Measurements from ENCODE around the gene CLRN3. TPM values are rescaled to one million over a fixed set of nuclear protein-coding genes. Genes with fewer than 3 reads are reported as not detected.

CLRN3 gene
- total RNA-seq, 2 experiments from 2014 or later: not detected

GRCh38 chr10:127890832-127891334, 1.9 kb downstream of the CLRN3 start:
- POLR2A ChIA-PET: no interaction called here
- ATAC-seq: no peak
- CTCF ChIA-PET: interaction anchor here (0.8 kb wide), 1 partner anchor 20 kb away, joined by 4 read pairs; no protein-coding TSS in a partner anchor

GRCh38 chr10:127890216-127890615, 2.5 kb downstream of the CLRN3 start:
- no peaks in the 10 kb centered on the region for H3K36me3 Mint-ChIP-seq (ENCODE audit: low read depth)
- POLR2A ChIA-PET: no interaction called here
- no peaks in the 10 kb centered on the region for H3K9me3 Mint-ChIP-seq (ENCODE audit: low read depth)
- H3K4me1 Mint-ChIP-seq: peaks cover 2% of the 10 kb centered on the region
- H3K27ac Mint-ChIP-seq: no peak overlapping the region
- peaks cover 2% of the 10 kb centered on the region for H3K27me3 Mint-ChIP-seq
- ATAC-seq (no peak), DNase-seq (no peak)
- CTCF ChIA-PET: interaction anchor here (0.8 kb wide), 1 partner anchor 123 kb away, joined by 3 read pairs; no protein-coding TSS in a partner anchor
- no peak overlapping the region for H3K4me3 Mint-ChIP-seq
- intact Hi-C loops (cut with DNase I, micrococcal nuclease): no loop called here

More at GRCh38 chr10:127890832-127891334, 1.9 kb downstream of the CLRN3 start:
- Mint-ChIP-seq H3K27me3 (peaks cover 2% of the 10 kb centered on the region), H3K4me1 (peaks cover 2% of the 10 kb centered on the region), H3K9me3 (ENCODE audit: low read depth) (no peaks in the 10 kb centered on the region), H3K27ac (no peak overlapping the region), H3K4me3 (no peak overlapping the region), H3K36me3 (ENCODE audit: low read depth) (no peaks in the 10 kb centered on the region)
- intact Hi-C loops (cut with DNase I, micrococcal nuclease): no loop called here
- no peak for DNase-seq

GRCh38 chr10:127889605-127890195, 3.0 kb downstream of the CLRN3 start:
- intact Hi-C loops (cut with DNase I, micrococcal nuclease): no loop called here
- ATAC-seq: no peak
- Mint-ChIP-seq H3K27me3 (peaks cover 2% of the 10 kb centered on the region), H3K36me3 (ENCODE audit: low read depth) (no peaks in the 10 kb centered on the region), H3K4me3 (no peak overlapping the region), H3K9me3 (ENCODE audit: low read depth) (no peaks in the 10 kb centered on the region), H3K4me1 (peaks cover 2% of the 10 kb centered on the region), H3K27ac (no peak overlapping the region)
- ChIA-PET POLR2A (no interaction called here), CTCF (interaction anchor here (0.8 to 1.8 kb wide), 2 partner anchors 20 to 124 kb away, joined by 3 to 4 read pairs; no protein-coding TSS in a partner anchor)
- no peak for DNase-seq

GRCh38 chr10:127888521-127889312, 4.0 kb downstream of the CLRN3 start:
- Mint-ChIP-seq H3K27me3 (no peaks in the 10 kb centered on the region), H3K27ac (no peak overlapping the region), H3K4me3 (no peak overlapping the region), H3K4me1 (peaks cover 2% of the 10 kb centered on the region), H3K36me3 (ENCODE audit: low read depth) (no peaks in the 10 kb centered on the region), H3K9me3 (ENCODE audit: low read depth) (no peaks in the 10 kb centered on the region)
- ATAC-seq (no peak), DNase-seq (no peak)
- CTCF ChIA-PET: interaction anchor here (0.6 to 1.8 kb wide), 4 partner anchors 19 to 632 kb away, joined by 3 to 4 read pairs (median 3); no protein-coding TSS in a partner anchor
- POLR2A ChIA-PET: no interaction called here
- intact Hi-C loops (cut with DNase I, micrococcal nuclease): no loop called here

- Mint-ChIP-seq H3K27ac (no peak overlapping the region), H3K36me3 (ENCODE audit: low read depth) (no peaks in the 10 kb centered on the region), H3K27me3 (no peaks in the 10 kb centered on the region), H3K4me1 (peaks cover 2% of the 10 kb centered on the region), H3K9me3 (ENCODE audit: low read depth) (no peaks in the 10 kb centered on the region), H3K4me3 (no peak overlapping the region)
- DNase-seq: no peak
- POLR2A ChIA-PET: no interaction called here
- intact Hi-C loops (cut with DNase I, micrococcal nuclease): no loop called here
- no peak for ATAC-seq
- CTCF ChIA-PET: interaction anchor here (0.8 to 1.8 kb wide), 4 partner anchors 13 to 181 kb away, joined by 3 to 4 read pairs (median 3); no protein-coding TSS in a partner anchor
Measured at GRCh38 chr10:127887541-127888415, 5.0 kb downstream of the CLRN3 start.

GRCh38 chr10:127886371-127887051, 6.2 kb downstream of the CLRN3 start:
- ATAC-seq (no peak), DNase-seq (no peak)
- intact Hi-C loops (cut with DNase I, micrococcal nuclease): no loop called here
- Mint-ChIP-seq H3K27me3 (no peaks in the 10 kb centered on the region), H3K4me3 (no peak overlapping the region), H3K36me3 (ENCODE audit: low read depth) (no peaks in the 10 kb centered on the region), H3K4me1 (peaks cover 2% of the 10 kb centered on the region), H3K9me3 (ENCODE audit: low read depth) (no peaks in the 10 kb centered on the region), H3K27ac (no peak overlapping the region)
- POLR2A ChIA-PET: no interaction called here
- CTCF ChIA-PET: interaction anchor here (0.8 kb wide), 3 partner anchors 12 to 126 kb away, joined by 3 to 4 read pairs (median 3); no protein-coding TSS in a partner anchor

GRCh38 chr10:127884501-127884900, 8.2 kb downstream of the CLRN3 start:
- Mint-ChIP-seq H3K4me1 (peaks cover 13% of the 10 kb centered on the region), H3K36me3 (ENCODE audit: low read depth) (no peaks in the 10 kb centered on the region), H3K9me3 (ENCODE audit: low read depth) (no peaks in the 10 kb centered on the region), H3K27ac (no peak overlapping the region), H3K27me3 (no peaks in the 10 kb centered on the region), H3K4me3 (no peak overlapping the region)
- DNase-seq (no peak), ATAC-seq (no peak)
- intact Hi-C loops (cut with DNase I, micrococcal nuclease): no loop called here
- POLR2A ChIA-PET: no interaction called here
- CTCF ChIA-PET: no interaction called here

GRCh38 chr10:127883516-127883915, 9.2 kb downstream of the CLRN3 start:
- POLR2A ChIA-PET: no interaction called here
- intact Hi-C loops (cut with DNase I, micrococcal nuclease): no loop called here
- Mint-ChIP-seq H3K27ac (no peak overlapping the region), H3K4me1 (peaks cover 13% of the 10 kb centered on the region), H3K36me3 (ENCODE audit: low read depth) (no peaks in the 10 kb centered on the region), H3K4me3 (no peak overlapping the region), H3K27me3 (no peaks in the 10 kb centered on the region), H3K9me3 (ENCODE audit: low read depth) (no peaks in the 10 kb centered on the region)
- CTCF ChIA-PET: no interaction called here
- ATAC-seq (no peak), DNase-seq (no peak)

- no peak for ATAC-seq
- no peaks in the 10 kb centered on the region for H3K36me3 Mint-ChIP-seq (ENCODE audit: low read depth)
- no peaks in the 10 kb centered on the region for H3K9me3 Mint-ChIP-seq (ENCODE audit: low read depth)
Measured at GRCh38 chr10:127882801-127883459, 9.8 kb downstream of the CLRN3 start.

GRCh38 chr10:127882391-127882790, 10.3 kb downstream of the CLRN3 start:
- POLR2A ChIA-PET: no interaction called here
- Mint-ChIP-seq H3K4me1 (peaks cover 12% of the 10 kb centered on the region), H3K27me3 (no peaks in the 10 kb centered on the region), H3K9me3 (ENCODE audit: low read depth) (no peaks in the 10 kb centered on the region), H3K27ac (no peak overlapping the region), H3K36me3 (ENCODE audit: low read depth) (no peaks in the 10 kb centered on the region), H3K4me3 (no peak overlapping the region)
- DNase-seq (no peak), ATAC-seq (no peak)
- CTCF ChIA-PET: no interaction called here
- intact Hi-C loops (cut with DNase I, micrococcal nuclease): no loop called here

More at GRCh38 chr10:127882801-127883459, 9.8 kb downstream of the CLRN3 start:
- H3K27ac Mint-ChIP-seq: no peak overlapping the region
- no peak overlapping the region for H3K4me3 Mint-ChIP-seq
- no peak for DNase-seq
- no peaks in the 10 kb centered on the region for H3K27me3 Mint-ChIP-seq
- CTCF ChIA-PET: no interaction called here
- H3K4me1 Mint-ChIP-seq: peaks cover 13% of the 10 kb centered on the region
- intact Hi-C loops (cut with DNase I, micrococcal nuclease): no loop called here
- POLR2A ChIA-PET: no interaction called here
